Liver (tissue), 9 donors: ENCODE measurements around the gene TWIST2. TPM values are rescaled to one million over a fixed set of nuclear protein-coding genes. Genes with fewer than 3 reads are reported as not detected.

Experiments used
- DNase-seq: peaks from one replicate; pipeline ENCODE4 v3.0.0-alpha.2; 2017; ENCODE audit warnings: low spot score
- H3K27ac ChIP-seq, 2 donors: one replicate each; pipeline ENCODE4 v1.7.0; 2013; ENCODE audit warnings: inconsistent platforms in 2 of 2, low read length in 2 of 2, control low read depth in 1 of 2, low read depth in 1 of 2, mild to moderate bottlenecking in 1 of 2
- H3K27me3 ChIP-seq, 4 donors: one replicate each; pipeline versions ENCODE4 v1.6.1 to v1.7.0; 2013; ENCODE audit warnings: low read length in 3 of 4, inconsistent platforms in 1 of 4, mild to moderate bottlenecking in 1 of 4, moderate library complexity in 1 of 4; ENCODE audit not compliant: control insufficient read depth in 4 of 4, insufficient read depth in 4 of 4
- H3K36me3 ChIP-seq, 4 donors: one replicate each; pipeline versions ENCODE4 v1.6.1 to v1.7.0; 2013; ENCODE audit warnings: low read length in 3 of 4, mild to moderate bottlenecking in 3 of 4, low read depth in 1 of 4, moderate library complexity in 1 of 4; ENCODE audit not compliant: control insufficient read depth in 4 of 4, insufficient read depth in 3 of 4
- H3K4me1 ChIP-seq, 4 donors: one replicate each; pipeline versions ENCODE4 v1.6.1 to v1.7.0; 2013; ENCODE audit warnings: low read length in 3 of 4, mild to moderate bottlenecking in 3 of 4, moderate library complexity in 1 of 4; ENCODE audit not compliant: control insufficient read depth in 4 of 4, insufficient read depth in 4 of 4
- H3K4me3 ChIP-seq, 3 donors: one replicate each; pipeline versions ENCODE4 v1.6.1 to v1.7.0; 2013; ENCODE audit warnings: low read length in 3 of 3, control low read depth in 1 of 3, low read depth in 1 of 3, mild to moderate bottlenecking in 1 of 3
- H3K9ac ChIP-seq, 2 donors: one replicate each; pipeline ENCODE4 v1.7.0; 2013; ENCODE audit warnings: low read length in 2 of 2, mild to moderate bottlenecking in 2 of 2, moderate library complexity in 2 of 2, control low read depth in 1 of 2, low read depth in 1 of 2
- H3K9me3 ChIP-seq, 4 donors: one replicate each; pipeline versions ENCODE4 v1.6.1 to v1.7.0; 2013; ENCODE audit warnings: low read length in 3 of 4; ENCODE audit not compliant: control insufficient read depth in 4 of 4
- EGR1 ChIP-seq, 2 donors: IDR thresholded peaks; 2 replicates each; pipeline ENCODE4 v1.6.1; 2016 to 2018; ENCODE audit warnings: antibody characterized with exemption in 2 of 2, low read depth in 2 of 2
- FOXA1 ChIP-seq: IDR thresholded peaks from 2 replicates; pipeline ENCODE4 v1.6.1; 2016; ENCODE audit warnings: antibody characterized with exemption
- FOXA2 ChIP-seq: IDR thresholded peaks from 2 replicates; pipeline ENCODE4 v1.6.1; 2016; ENCODE audit warnings: antibody characterized with exemption
- GABPA ChIP-seq, 2 donors: IDR thresholded peaks in 1 of 2; conservative IDR thresholded peaks in 1 of 2; 2 replicates each; pipeline ENCODE4 v1.6.1; 2016; ENCODE audit warnings: antibody characterized with exemption in 2 of 2, mild to moderate bottlenecking in 1 of 2, moderate library complexity in 1 of 2
- HNF4A ChIP-seq, 2 donors: conservative IDR thresholded peaks; 2 replicates each; pipeline ENCODE4 v1.6.1; 2016; ENCODE audit warnings: antibody characterized with exemption in 2 of 2, mild to moderate bottlenecking in 2 of 2
- HNF4G ChIP-seq: IDR thresholded peaks from 2 replicates; pipeline ENCODE4 v1.6.1; 2016; ENCODE audit warnings: antibody characterized with exemption
- JUND ChIP-seq, 2 donors: IDR thresholded peaks; 2 replicates each; pipeline ENCODE4 v1.6.1; 2016; ENCODE audit warnings: antibody characterized with exemption in 2 of 2
- MAX ChIP-seq: IDR thresholded peaks from 2 replicates; pipeline ENCODE4 v1.6.1; 2016; ENCODE audit warnings: antibody characterized with exemption
- NR2F2 ChIP-seq: IDR thresholded peaks from 2 replicates; pipeline ENCODE4 v1.6.1; 2016; ENCODE audit warnings: antibody characterized with exemption
- RAD21 ChIP-seq, 2 donors: IDR thresholded peaks; 2 replicates each; pipeline ENCODE4 v1.6.1; 2016; ENCODE audit warnings: antibody characterized with exemption in 2 of 2, mild to moderate bottlenecking in 2 of 2
- RXRA ChIP-seq, 2 donors: IDR thresholded peaks; 2 replicates each; pipeline ENCODE4 v1.6.1; 2017 to 2018; ENCODE audit warnings: antibody characterized with exemption in 2 of 2, mild to moderate bottlenecking in 1 of 2
- SP1 ChIP-seq: IDR thresholded peaks from 2 replicates; pipeline ENCODE4 v1.6.1; 2018; ENCODE audit warnings: antibody characterized with exemption, mild to moderate bottlenecking
- TAF1 ChIP-seq: conservative IDR thresholded peaks from 2 replicates; pipeline ENCODE4 v1.6.1; 2016; ENCODE audit warnings: antibody characterized with exemption, mild to moderate bottlenecking
- YY1 ChIP-seq: IDR thresholded peaks from 2 replicates; pipeline ENCODE4 v1.6.1; 2016; ENCODE audit warnings: antibody characterized with exemption, mild to moderate bottlenecking
- WGBS: extraction: QIAGEN DNeasy Blood & Tissue Kit; methylation state at CpG from one replicate; pipeline ENCODE4 v1.1.7; 2013; 5-methylcytosine and 5-hydroxymethylcytosine counted together
- polyA plus RNA-seq, 2 donors: library from polyadenylated mRNA; stranded (reverse) in 1 of 2; unstranded in 1 of 2; fragments of 200-250 nt in 1 of 2; fragments of >200 nt in 1 of 2; fragmentation: Nextera tagmentation in 1 of 2; extraction: Ambion mirVana in 1 of 2; gene quantifications; one replicate each; pipeline versions ENCODE4 v1.2.1 to v1.2.3, GENCODE V29; 2013 to 2015
- total RNA-seq, 2 donors: library from RNA; depleted of rRNA; stranded (reverse); fragments of >200 nt; gene quantifications; one replicate each; pipeline ENCODE4 v1.2.3, GENCODE V29; 2014
- TF ChIP-seq, protein P1 (sequence below): fragments of 150-350 bp; IDR thresholded peaks from 2 replicates; pipeline ENCODE4 v1.5.1; 2017; ENCODE audit warnings: improper control_type of control experiment, low read depth, low read length; ENCODE audit not compliant: missing input control
- TF ChIP-seq, protein P2 (sequence below): IDR thresholded peaks from 2 replicates; pipeline ENCODE4 v1.6.1; 2016; ENCODE audit warnings: antibody characterized with exemption
- TF ChIP-seq, protein P3 (sequence below): IDR thresholded peaks from 2 replicates; pipeline ENCODE4 v1.6.1; 2016; ENCODE audit warnings: antibody characterized with exemption
- donor health status: healthy.
- donor health status: healthy.
- donor health status: healthy.
- donor health status: healthy.
- donor health status: healthy.

Gene TWIST2
- total and polyA plus RNA-seq, 4 donors = 0.17 to 0.20 (median 0.19) TPM; not detected in 1

- no peaks in the 10 kb centered on the region for H3K36me3 ChIP-seq
- TF ChIP-seq, protein P1, sequence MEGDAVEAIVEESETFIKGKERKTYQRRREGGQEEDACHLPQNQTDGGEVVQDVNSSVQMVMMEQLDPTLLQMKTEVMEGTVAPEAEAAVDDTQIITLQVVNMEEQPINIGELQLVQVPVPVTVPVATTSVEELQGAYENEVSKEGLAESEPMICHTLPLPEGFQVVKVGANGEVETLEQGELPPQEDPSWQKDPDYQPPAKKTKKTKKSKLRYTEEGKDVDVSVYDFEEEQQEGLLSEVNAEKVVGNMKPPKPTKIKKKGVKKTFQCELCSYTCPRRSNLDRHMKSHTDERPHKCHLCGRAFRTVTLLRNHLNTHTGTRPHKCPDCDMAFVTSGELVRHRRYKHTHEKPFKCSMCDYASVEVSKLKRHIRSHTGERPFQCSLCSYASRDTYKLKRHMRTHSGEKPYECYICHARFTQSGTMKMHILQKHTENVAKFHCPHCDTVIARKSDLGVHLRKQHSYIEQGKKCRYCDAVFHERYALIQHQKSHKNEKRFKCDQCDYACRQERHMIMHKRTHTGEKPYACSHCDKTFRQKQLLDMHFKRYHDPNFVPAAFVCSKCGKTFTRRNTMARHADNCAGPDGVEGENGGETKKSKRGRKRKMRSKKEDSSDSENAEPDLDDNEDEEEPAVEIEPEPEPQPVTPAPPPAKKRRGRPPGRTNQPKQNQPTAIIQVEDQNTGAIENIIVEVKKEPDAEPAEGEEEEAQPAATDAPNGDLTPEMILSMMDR = no peak
- no peak for TF ChIP-seq MAX
- DNase-seq = no peak
- no peaks in the 10 kb centered on the region for H3K9me3 ChIP-seq
- peak overlapping the region in 1 of 2 donors; percentile 10 for H3K27ac ChIP-seq
- H3K4me3 ChIP-seq = no peak overlapping the region
- no peaks in the 10 kb centered on the region for H3K27me3 ChIP-seq
- 77% methylated on average over 17 of the region's 17 CpGs for WGBS
- no peaks in the 10 kb centered on the region for H3K4me1 ChIP-seq
- no peak overlapping the region for H3K9ac ChIP-seq
These were observed 17.3 kb downstream of the TWIST2 start for GRCh38 chr2:238865015-238865719.

DNA sequence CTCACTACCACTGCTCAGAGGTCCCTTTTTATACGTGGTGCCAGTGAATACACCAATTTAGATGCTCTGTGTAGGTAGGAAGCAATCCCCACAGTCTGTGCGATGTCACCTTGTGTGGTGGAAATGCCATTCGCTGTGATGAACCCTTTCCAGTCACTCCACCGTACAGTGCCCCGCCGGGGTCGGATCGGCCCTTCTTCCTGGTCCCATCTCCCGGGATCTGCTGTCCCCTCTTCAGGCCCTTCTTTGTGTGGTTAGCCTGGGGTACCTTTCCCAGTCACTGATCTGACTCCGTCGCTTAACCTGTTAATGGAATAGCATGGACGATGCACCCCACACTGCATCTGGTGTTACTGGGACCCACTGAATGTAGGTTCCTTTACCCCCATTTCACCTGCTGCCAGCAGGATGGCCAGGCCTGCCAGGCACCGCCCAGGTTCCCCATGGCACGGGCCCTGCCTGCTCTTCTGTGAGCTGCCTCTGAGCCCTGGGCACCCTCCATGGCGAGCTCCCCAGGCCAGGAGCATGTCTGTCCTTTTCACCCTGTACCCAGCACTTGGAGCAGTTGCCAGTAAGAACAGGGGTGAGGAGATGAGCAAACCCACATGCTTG is 18.0 kb downstream of the TWIST2 start:
- H3K4me3 ChIP-seq = no peak overlapping the region
- no peak overlapping the region for H3K9ac ChIP-seq
- WGBS = 92% methylated on average over 15 of the region's 15 CpGs
- DNase-seq = no peak
- no peaks in the 10 kb centered on the region for H3K27me3 ChIP-seq
- H3K27ac ChIP-seq = no peak overlapping the region
- no peaks in the 10 kb centered on the region for H3K4me1 ChIP-seq
- TF ChIP-seq HNF4A (conservative IDR thresholded peaks at IDR 0.05) (no peak), EGR1 (IDR thresholded peaks at IDR 0.05; ENCODE audit: low read depth in 2 of 2) (no peak), MAX (no peak), FOXA2 (no peak), RAD21 (IDR thresholded peaks at IDR 0.05) (no peak), TAF1 (no peak), FOXA1 (no peak), SP1 (no peak), YY1 (no peak), HNF4G (no peak), JUND (IDR thresholded peaks at IDR 0.05) (no peak), RXRA (IDR thresholded peaks at IDR 0.05) (no peak), NR2F2 (no peak), GABPA (IDR thresholded peaks at IDR 0.05 in 1 of 2, conservative IDR thresholded peaks at IDR 0.05 in 1 of 2) (no peak)
- TF ChIP-seq, protein P1 = no peak
- TF ChIP-seq, protein P2, sequence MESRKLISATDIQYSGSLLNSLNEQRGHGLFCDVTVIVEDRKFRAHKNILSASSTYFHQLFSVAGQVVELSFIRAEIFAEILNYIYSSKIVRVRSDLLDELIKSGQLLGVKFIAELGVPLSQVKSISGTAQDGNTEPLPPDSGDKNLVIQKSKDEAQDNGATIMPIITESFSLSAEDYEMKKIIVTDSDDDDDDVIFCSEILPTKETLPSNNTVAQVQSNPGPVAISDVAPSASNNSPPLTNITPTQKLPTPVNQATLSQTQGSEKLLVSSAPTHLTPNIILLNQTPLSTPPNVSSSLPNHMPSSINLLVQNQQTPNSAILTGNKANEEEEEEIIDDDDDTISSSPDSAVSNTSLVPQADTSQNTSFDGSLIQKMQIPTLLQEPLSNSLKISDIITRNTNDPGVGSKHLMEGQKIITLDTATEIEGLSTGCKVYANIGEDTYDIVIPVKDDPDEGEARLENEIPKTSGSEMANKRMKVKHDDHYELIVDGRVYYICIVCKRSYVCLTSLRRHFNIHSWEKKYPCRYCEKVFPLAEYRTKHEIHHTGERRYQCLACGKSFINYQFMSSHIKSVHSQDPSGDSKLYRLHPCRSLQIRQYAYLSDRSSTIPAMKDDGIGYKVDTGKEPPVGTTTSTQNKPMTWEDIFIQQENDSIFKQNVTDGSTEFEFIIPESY = no peak
- TF ChIP-seq, protein P3, sequence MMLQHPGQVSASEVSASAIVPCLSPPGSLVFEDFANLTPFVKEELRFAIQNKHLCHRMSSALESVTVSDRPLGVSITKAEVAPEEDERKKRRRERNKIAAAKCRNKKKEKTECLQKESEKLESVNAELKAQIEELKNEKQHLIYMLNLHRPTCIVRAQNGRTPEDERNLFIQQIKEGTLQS = no peak
- H3K36me3 ChIP-seq = no peaks in the 10 kb centered on the region
- H3K9me3 ChIP-seq = no peaks in the 10 kb centered on the region
